BJ (cell line): Measurements from ENCODE around the gene DTX2. TPM values are rescaled to one million over a fixed set of nuclear protein-coding genes. Genes with fewer than 3 reads are reported as not detected.
"Not testable (repeated sequence)": the region's sequence is repeated elsewhere in the genome, so short reads cannot be mapped to it uniquely, and the experiment has no call there.

Source experiments
- CTCF ChIA-PET: fragments of 350-600 bp; formaldehyde crosslinking; extraction: SDS; loops from one replicate; lab custom pipeline; 2021; ENCODE audit warnings: antibody characterized with exemption, inconsistent platforms; lab: Yijun Ruan, JAX
- POLR2A ChIA-PET: fragments of 300-600 bp; sonication (Branson Sonifier 250); formaldehyde crosslinking; extraction: SDS; loops from one replicate; lab custom pipeline; 2021; ENCODE audit warnings: antibody characterized with exemption; lab: Charles Lee
- DNase-seq: peaks from one replicate; pipeline ENCODE4 v3.0.0-alpha.2; 2011; ENCODE audit warnings: low read depth
- H3K27me3 ChIP-seq: 2 replicates; pipeline ENCODE4 v1.6.0; 2011; ENCODE audit warnings: low read length; ENCODE audit not compliant: control insufficient read depth, insufficient read depth
- H3K36me3 ChIP-seq: 2 replicates; pipeline ENCODE4 v1.5.1; 2011; ENCODE audit warnings: low read length; ENCODE audit not compliant: control insufficient read depth, insufficient read depth
- H3K4me3 ChIP-seq: 2 replicates; pipeline ENCODE4 v1.5.1; 2011; ENCODE audit warnings: low read depth, mild to moderate bottlenecking, control low read depth, low read length
- CTCF ChIP-seq: IDR thresholded peaks from 2 replicates; pipeline ENCODE4 v1.5.1; 2011; ENCODE audit warnings: low read depth, mild to moderate bottlenecking, control low read depth, inconsistent platforms, low read length, moderate library complexity; ENCODE audit not compliant: insufficient read depth
- polyA plus RNA-seq: library from polyadenylated mRNA; depleted of rRNA; stranded (reverse); fragments of >200 nt; gene quantifications from 2 replicates; pipeline ENCODE4 v1.2.3, GENCODE V29; 2011

The DTX2 gene
- polyA plus RNA-seq, 1 experiment = 3.3 TPM

- Histone ChIP-seq H3K27me3 (no peaks in the 10 kb centered on the region), H3K36me3 (no peaks in the 10 kb centered on the region), H3K4me3 (no peak overlapping the region)
- DNase-seq = no peak
- POLR2A ChIA-PET = no interaction called here
- TF ChIP-seq CTCF = peak; percentile 38
- CTCF ChIA-PET = interaction anchor here (0.9 kb wide), 1 partner anchor 86 kb away, joined by 3 read pairs; no protein-coding TSS in a partner anchor
Measured at GRCh38 chr7:76512941-76513816, 51.7 kb downstream of the DTX2 start.

- CTCF ChIA-PET = interaction anchor here (1.3 kb wide), 1 partner anchor 9 kb away, joined by 3 read pairs; no protein-coding TSS in a partner anchor
- Histone ChIP-seq H3K27me3 (no peaks in the 10 kb centered on the region), H3K36me3 (no peaks in the 10 kb centered on the region), H3K4me3 (no peak overlapping the region)
- no peak for TF ChIP-seq CTCF
- DNase-seq = no peak
- POLR2A ChIA-PET = no interaction called here
Measured at GRCh38 chr7:76513817-76514799, 52.6 kb downstream of the DTX2 start.

GRCh38 chr7:76514926-76515771 lies 53.6 kb downstream of the DTX2 start:
- no peaks in the 10 kb centered on the region for H3K27me3 ChIP-seq
- no peak for DNase-seq
- CTCF ChIA-PET = interaction anchor here (1.3 kb wide), 1 partner anchor 10 kb away, joined by 3 read pairs; no protein-coding TSS in a partner anchor
- POLR2A ChIA-PET = no interaction called here
- H3K4me3 ChIP-seq = no peak overlapping the region
- TF ChIP-seq CTCF = no peak
- no peaks in the 10 kb centered on the region for H3K36me3 ChIP-seq

GRCh38 chr7:76515999-76516443 lies 54.5 kb downstream of the DTX2 start:
- Histone ChIP-seq H3K27me3 (no peaks in the 10 kb centered on the region), H3K36me3 (no peaks in the 10 kb centered on the region), H3K4me3 (no peak overlapping the region)
- TF ChIP-seq CTCF = peak; percentile 98
- ChIA-PET POLR2A (no interaction called here), CTCF (no interaction called here)
- DNase-seq = no peak

DNA sequence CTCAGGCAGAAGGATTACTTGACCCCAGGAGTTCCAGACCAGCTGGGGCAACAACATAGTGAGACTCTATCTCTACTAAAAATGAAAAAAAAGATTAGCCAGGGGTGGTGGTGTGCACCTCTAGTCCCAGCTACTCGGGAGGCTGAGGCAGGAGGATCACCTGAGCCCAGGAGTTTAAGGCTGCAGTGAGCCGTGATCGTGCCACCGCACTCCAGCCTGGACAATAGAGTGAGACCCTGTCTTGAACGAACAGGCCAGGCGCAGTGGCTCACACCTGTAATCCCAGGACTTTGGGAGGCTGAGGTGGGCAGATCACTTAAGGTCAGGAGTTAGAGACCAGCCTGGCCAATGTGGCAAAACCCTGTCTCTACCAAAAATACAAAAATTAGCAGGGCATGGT lies 55.4 kb downstream of the DTX2 start:
- H3K4me3 ChIP-seq, H3K36me3 ChIP-seq, H3K27me3 ChIP-seq, POLR2A ChIA-PET, DNase-seq: not testable (repeated sequence)
- CTCF ChIA-PET = interaction anchor here (0.6 kb wide), 1 partner anchor 89 kb away, joined by 3 read pairs; no protein-coding TSS in a partner anchor

DNA sequence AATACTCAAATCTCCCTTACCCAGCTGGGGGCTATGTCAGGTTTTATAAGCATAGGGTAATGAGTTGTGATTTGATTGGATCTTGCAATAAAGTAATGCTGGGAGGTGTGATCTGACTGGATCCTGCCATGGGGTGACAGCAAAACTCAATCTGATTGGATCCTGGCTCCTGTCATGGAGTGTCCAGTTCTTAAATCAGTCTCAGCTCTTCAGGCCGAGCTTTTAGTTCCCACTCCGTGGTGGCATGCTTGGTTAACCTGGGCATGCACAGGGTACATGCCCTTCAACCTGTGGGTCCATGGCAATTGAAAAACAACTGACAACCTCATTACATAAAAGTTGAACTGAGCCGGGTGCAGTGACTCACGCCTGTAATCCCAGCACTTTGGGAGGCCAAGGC lies 64.7 kb downstream of the DTX2 start:
- DNase-seq, H3K4me3 ChIP-seq, POLR2A ChIA-PET, H3K36me3 ChIP-seq, CTCF ChIA-PET, H3K27me3 ChIP-seq: not testable (repeated sequence)

DNA sequence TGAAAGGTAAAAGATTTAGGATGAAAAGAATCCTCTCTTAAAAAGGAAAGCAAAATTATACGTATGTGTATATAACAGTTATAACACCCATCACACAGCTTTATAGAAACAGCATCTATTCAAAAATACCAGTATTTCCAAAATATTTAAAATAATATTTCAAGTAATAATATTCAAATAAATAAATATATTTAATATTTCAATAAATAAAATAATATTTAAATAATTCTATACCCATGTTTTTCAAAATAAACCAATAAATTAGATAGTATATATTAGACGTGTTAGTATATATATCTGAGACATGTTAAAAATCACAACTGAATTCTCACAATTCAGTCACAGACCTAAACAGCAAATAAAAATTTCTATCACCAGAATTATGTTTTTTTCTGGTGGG lies 70.1 kb downstream of the DTX2 start:
- CTCF ChIA-PET, H3K27me3 ChIP-seq, DNase-seq, POLR2A ChIA-PET, H3K4me3 ChIP-seq, H3K36me3 ChIP-seq: not testable (repeated sequence)

GRCh38 chr7:76543197-76543596 lies 81.7 kb downstream of the DTX2 start, which contains the start of gene SPDYE16:
Gene SPDYE16, minus strand, starts transcription at chr7:76543297. Its CDS starts 1,838 bp downstream, at chr7:76541459.
- POLR2A ChIA-PET, H3K4me3 ChIP-seq, H3K27me3 ChIP-seq, CTCF ChIA-PET, DNase-seq, H3K36me3 ChIP-seq: not testable (repeated sequence)
